OCI-M2 (cell line): ENCODE measurements around the gene MALRD1.

Experiments
- DNase-seq: peaks from one replicate; lab custom pipeline; 2025; ENCODE audit not compliant: unreplicated experiment; lab: John Stamatoyannopoulos, UW

MALRD1 gene

GRCh38 chr10:19332304-19332703 lies 283.7 kb downstream of the MALRD1 start:
- DNase-seq, result no peak

- DNase-seq, result no peak
These were observed 285.0 kb downstream of the MALRD1 start for GRCh38 chr10:19333631-19334030.

DNA sequence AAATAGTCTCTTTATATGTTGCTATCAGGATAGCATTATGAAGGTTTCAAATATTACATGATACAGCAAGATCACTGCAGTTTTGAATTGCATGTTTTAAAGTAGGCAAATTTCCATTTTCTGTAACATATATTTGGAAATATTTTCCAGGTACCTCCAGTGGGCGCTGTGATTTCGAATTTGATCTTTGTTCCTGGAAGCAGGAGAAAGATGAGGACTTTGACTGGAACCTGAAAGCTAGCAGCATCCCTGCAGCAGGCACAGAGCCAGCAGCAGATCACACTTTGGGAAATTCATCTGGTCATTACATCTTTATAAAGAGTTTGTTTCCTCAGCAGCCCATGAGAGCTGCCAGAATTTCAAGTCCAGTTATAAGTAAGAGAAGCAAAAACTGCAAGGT lies 299.0 kb downstream of the MALRD1 start:
- DNase-seq, result no peak

GRCh38 chr10:19367176-19367575 lies 318.6 kb downstream of the MALRD1 start:
- DNase-seq, result no peak

DNA sequence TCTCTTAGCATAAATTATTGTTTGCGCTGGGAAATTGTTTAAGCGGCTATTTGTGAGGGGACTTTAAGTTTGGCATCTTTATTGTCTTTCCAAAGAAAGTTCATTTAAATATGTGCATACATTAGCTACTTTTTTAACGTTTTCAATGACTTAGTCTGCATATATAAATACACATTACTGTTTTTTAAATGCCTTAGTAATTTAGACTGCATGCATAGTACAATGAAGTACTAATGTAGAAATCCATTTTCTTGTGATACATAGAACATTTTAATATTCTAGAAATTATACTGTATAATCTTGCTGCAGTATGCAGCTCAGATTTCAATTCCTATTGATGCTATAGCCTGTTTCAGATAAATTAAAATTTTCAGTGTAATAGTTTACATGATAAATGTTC lies 325.4 kb downstream of the MALRD1 start:
- DNase-seq, result no peak

GRCh38 chr10:19385846-19386450 lies 337.3 kb downstream of the MALRD1 start:
- DNase-seq, result no peak

DNA sequence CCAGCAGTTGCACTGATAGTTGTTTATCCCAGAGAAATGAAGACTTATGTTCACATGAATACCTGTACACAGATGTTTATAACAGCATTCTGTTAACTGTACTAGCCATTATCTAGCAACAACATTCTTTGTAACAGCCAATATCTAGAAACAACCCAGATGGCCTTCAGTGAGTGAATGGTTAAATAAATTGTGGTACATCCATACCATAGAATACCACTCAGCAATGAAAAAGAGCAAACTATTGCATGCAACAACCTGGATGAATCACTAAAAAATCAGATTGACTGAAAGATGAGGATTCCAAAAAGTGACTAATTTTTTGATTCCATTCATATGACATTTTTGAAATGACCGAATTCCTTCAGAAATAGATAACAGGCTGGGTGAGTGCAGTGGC lies 360.3 kb downstream of the MALRD1 start:
- DNase-seq, result no peak

GRCh38 chr10:19411119-19411518 lies 362.5 kb downstream of the MALRD1 start:
- DNase-seq, result no peak

- no peak for DNase-seq
These were observed 363.9 kb downstream of the MALRD1 start for GRCh38 chr10:19412531-19412930.

- DNase-seq, result no peak
These were observed 367.6 kb downstream of the MALRD1 start for GRCh38 chr10:19416164-19416563.

GRCh38 chr10:19417740-19418139 lies 369.1 kb downstream of the MALRD1 start:
- DNase-seq, result no peak

DNA sequence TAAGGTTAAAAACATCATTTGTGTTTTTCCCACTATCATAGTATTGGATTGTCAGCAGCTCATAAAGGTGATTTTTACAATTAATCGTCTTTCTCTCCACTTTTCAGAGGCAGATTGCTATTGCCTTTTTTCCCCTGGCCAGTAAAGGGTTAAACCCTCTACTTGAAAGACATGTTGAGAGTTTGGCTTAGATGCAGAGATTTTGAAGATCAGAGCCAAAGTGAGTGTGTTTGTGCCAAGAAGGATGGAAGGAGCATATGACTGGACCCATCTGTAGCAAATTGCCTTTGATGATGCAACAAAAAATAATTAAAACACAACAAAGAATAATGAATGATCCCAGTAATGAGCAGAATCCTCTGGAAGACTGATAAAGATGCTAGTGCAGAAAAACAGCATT lies 373.1 kb downstream of the MALRD1 start:
- DNase-seq, result no peak

- DNase-seq, result no peak
These were observed 377.4 kb downstream of the MALRD1 start for GRCh38 chr10:19426034-19426433.

- no peak for DNase-seq
These were observed 383.2 kb downstream of the MALRD1 start for GRCh38 chr10:19431622-19432351.

DNA sequence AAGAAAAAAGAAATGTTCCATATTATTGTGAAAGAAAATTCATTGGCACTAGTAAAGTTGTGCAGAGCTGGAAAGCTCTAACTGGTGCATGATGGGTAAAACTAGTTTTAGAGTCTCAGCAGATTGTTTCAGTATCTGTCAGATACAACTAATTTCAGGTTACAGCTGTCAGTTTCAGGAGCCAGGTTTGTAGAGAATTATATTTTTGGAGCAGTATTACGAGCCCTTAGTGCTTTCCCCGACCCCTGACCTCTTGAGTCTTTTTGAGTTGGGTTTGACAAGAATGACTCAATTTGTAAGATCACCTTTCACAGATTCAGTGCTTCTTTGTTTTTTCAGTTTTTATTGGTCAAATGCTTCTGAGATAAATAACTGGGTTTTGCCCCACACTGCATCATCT lies 401.3 kb downstream of the MALRD1 start:
- DNase-seq, result no peak

GRCh38 chr10:19451356-19451755 lies 402.8 kb downstream of the MALRD1 start:
- no peak for DNase-seq

GRCh38 chr10:19451937-19452336 lies 403.3 kb downstream of the MALRD1 start:
- DNase-seq, result no peak

GRCh38 chr10:19453967-19454366 lies 405.4 kb downstream of the MALRD1 start:
- DNase-seq, result no peak

- no peak for DNase-seq
These were observed 413.0 kb downstream of the MALRD1 start for GRCh38 chr10:19461588-19461987.

DNA sequence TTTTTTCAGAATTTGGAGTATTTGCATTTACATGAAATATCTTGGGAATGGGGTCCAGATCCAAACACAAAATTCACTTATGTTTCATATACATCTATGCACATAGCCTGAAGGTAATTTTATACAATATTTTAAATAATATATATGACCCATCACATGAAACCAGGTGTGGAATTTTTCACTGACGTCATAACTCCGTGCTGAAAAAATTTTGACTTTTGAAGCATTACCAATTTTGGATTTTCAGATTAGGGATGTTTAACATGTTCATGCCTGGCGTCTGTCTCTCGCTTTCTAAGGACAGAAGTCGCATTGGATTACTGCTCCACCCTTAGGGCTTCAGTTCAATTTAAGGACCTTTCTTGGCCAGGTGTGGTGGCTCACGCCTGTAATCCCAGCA lies 418.1 kb downstream of the MALRD1 start:
- no peak for DNase-seq

GRCh38 chr10:19468413-19468812 lies 419.8 kb downstream of the MALRD1 start:
- no peak for DNase-seq

DNA sequence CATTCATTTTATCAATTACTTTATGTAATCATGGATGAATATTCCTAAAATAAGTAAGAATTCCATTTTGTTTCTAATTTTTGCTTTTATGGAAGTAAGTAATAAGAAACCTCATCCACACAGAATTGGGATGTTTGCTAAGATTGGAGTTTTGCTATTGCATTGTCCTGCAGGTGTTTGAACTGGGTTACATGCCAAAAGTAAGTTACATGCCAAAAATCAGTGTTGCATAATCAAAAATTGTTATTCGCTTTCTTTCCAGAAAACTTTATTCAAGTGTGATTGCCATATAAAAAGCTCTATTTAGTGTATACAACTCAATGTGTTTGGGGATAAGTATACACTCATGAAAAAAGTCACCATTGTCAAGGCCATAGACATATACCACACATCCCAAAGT lies 420.9 kb downstream of the MALRD1 start:
- DNase-seq, result no peak

GRCh38 chr10:19479854-19480253 lies 431.3 kb downstream of the MALRD1 start:
- DNase-seq, result no peak
